22Rv1 (cell line): Measurements from ENCODE around the gene ARID1B.

Experiments used
- CTCF ChIP-seq: fragments of 450-650 bp; IDR thresholded peaks from 2 replicates; pipeline ENCODE4 v1.5.1; 2017; ENCODE audit warnings: mild to moderate bottlenecking
- ZFX ChIP-seq: fragments of 450-650 bp; IDR thresholded peaks from 2 replicates; pipeline ENCODE4 v1.6.1; 2017; ENCODE audit warnings: antibody characterized with exemption, borderline replicate concordance

- no peak for TF ChIP-seq CTCF
- no peak for TF ChIP-seq ZFX
Observed at GRCh38 chr6:157079771-157080170, 302.6 kb downstream of the ARID1B start.
